ENCODE results near the gene SIX5.
A peak's percentile ranks its signal among the peaks of the same experiment; 100 is the strongest.

SIX5 gene

DNA sequence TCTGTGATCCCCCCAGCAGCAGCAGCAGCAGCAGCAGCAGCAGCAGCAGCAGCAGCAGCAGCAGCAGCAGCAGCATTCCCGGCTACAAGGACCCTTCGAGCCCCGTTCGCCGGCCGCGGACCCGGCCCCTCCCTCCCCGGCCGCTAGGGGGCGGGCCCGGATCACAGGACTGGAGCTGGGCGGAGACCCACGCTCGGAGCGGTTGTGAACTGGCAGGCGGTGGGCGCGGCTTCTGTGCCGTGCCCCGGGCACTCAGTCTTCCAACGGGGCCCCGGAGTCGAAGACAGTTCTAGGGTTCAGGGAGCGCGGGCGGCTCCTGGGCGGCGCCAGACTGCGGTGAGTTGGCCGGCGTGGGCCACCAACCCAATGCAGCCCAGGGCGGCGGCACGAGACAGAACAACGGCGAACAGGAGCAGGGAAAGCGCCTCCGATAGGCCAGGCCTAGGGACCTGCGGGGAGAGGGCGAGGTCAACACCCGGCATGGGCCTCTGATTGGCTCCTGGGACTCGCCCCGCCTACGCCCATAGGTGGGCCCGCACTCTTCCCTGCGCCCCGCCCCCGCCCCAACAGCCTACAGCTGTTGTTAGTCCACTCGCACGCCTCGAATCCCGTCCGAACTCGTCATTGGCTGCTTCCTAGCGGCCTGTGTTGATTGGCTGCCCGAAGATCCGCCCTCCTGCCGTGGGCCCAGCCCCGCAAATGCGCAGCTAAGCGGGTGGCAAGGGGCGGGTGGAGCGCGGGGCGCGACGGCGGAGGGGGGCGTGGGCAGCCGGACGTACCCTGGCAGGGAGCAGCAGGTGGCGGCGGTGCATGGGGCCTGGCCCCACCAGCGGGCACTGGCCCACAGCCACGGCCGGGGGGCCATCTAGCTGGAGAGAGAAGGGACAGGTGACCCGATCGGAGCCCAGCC, 1.4 kb upstream of the SIX5 start:
- DNase-seq (ENCODE audit: low read depth) = peak; percentile 93
- H3K4me3 ChIP-seq (ENCODE audit: low read depth, low read length) = peak overlapping the region; percentile 77
- in situ Hi-C loops (cut with HindIII; ENCODE audit: low sequenced_read_pairs) = no loop called here
- TF ChIP-seq CTCF (IDR thresholded peaks at IDR 0.05; ENCODE audit: low read depth, low read length, missing control alignments) = peak; percentile 83

GRCh38 chr19:45769821-45770191, 754 bp upstream of the SIX5 start:
- TF ChIP-seq CTCF (IDR thresholded peaks at IDR 0.05; ENCODE audit: low read depth, low read length, missing control alignments) = no peak
- H3K4me3 ChIP-seq (ENCODE audit: low read depth, low read length) = peak overlapping the region; percentile 77
- in situ Hi-C loops (cut with HindIII; ENCODE audit: low sequenced_read_pairs) = no loop called here
- no peak for DNase-seq (ENCODE audit: low read depth)

DNA sequence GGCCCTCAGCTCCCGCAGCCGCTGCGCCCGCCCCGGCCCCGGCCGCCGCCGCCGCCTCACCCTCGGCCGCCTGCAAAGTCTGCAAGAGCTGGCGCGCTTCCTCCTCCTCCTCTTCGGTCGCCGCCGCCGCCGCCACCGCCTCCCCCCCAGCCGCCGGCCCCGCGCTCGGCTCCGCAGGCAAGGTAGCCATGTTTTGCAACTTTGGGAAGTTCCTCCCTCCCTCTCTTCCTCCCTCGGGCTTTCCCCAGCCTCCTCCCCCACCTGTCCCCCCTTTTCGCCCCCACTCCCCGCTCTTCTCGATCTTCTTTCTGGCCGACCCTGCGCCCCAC, 433 bp downstream of the SIX5 start:
- no peak for TF ChIP-seq CTCF (IDR thresholded peaks at IDR 0.05; ENCODE audit: low read depth, low read length, missing control alignments)
- peak overlapping the region; percentile 77 for H3K4me3 ChIP-seq (ENCODE audit: low read depth, low read length)
- no peak for DNase-seq (ENCODE audit: low read depth)
- in situ Hi-C loops (cut with HindIII; ENCODE audit: low sequenced_read_pairs) = no loop called here

GRCh38 chr19:45767881-45768654, 984 bp downstream of the SIX5 start:
- in situ Hi-C loops (cut with HindIII; ENCODE audit: low sequenced_read_pairs) = no loop called here

GRCh38 chr19:45767410-45767880, 1.6 kb downstream of the SIX5 start:
- no peak for TF ChIP-seq CTCF (IDR thresholded peaks at IDR 0.05; ENCODE audit: low read depth, low read length, missing control alignments)
- H3K4me3 ChIP-seq (ENCODE audit: low read depth, low read length) = peak overlapping the region; percentile 77
- in situ Hi-C loops (cut with HindIII; ENCODE audit: low sequenced_read_pairs) = no loop called here
- peak; percentile 34 for DNase-seq (ENCODE audit: low read depth)

More at GRCh38 chr19:45767881-45768654, 984 bp downstream of the SIX5 start:
- peak overlapping the region; percentile 77 for H3K4me3 ChIP-seq (ENCODE audit: low read depth, low read length)
- no peak for TF ChIP-seq CTCF (IDR thresholded peaks at IDR 0.05; ENCODE audit: low read depth, low read length, missing control alignments)
- peak; percentile 27 for DNase-seq (ENCODE audit: low read depth)

- no peak for TF ChIP-seq CTCF (IDR thresholded peaks at IDR 0.05; ENCODE audit: low read depth, low read length, missing control alignments)
- no peak for DNase-seq (ENCODE audit: low read depth)
- in situ Hi-C loops (cut with HindIII; ENCODE audit: low sequenced_read_pairs) = no loop called here
- H3K4me3 ChIP-seq (ENCODE audit: low read depth, low read length) = peak overlapping the region; percentile 77
Measured at GRCh38 chr19:45766869-45767346, 2.1 kb downstream of the SIX5 start.

Data from astrocyte of the cerebellum (primary cell).